CD4-positive, alpha-beta T cell treated with Interleukin-1 beta for 1 hour (primary cell): ENCODE results near the gene ZFP69.

Experiments
- DNase-seq, 2 donors: peaks; one replicate each; pipeline ENCODE4 v3.0.0-alpha.2; 2020 to 2022

Gene ZFP69

DNA sequence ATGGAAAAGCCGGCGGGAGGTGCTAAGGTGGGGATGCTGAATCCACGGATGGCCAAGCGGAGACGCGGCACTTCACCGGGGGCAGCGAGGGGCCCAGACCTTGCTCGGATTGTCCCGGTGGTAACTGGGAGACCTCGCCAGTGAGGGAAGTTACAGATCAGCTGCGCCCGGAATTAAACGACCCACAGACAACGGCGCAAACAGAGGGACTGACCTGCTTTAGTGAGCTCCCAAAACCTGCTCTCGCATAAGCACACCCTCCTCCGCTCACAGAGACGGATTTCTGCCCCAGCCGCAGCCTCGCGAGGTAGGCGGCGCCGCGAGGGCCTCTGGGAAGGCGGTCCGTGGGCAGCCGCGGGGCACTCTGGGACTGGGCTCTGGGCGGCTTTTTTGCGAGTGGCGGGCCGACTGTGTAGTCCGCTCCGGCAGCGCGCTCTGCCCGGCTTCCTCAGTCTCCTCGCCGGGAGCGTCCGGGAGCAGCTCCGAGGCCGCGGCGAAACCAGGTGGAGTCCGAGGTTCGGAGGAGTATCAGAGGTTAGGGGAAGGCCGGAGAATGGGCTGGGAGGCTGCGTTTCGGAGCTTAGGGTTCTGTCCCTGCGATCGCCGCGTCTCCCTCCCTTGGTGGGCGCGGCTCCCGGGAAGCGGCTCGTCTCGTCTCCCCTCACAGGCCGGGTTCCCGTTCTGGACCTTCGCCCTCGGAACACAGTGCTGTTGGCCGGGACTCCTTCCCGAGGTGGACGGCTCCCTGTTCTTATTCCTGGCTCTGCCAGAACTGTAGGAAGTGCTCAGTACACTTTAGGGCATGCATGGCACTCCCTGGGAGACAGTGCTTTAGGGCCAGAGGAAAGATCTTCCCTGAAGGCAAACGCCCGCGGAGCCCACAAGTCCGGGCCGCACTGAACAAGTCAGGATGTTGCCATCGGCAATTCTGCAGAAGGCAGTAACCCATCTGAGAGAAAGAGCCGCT is 31.6 kb downstream of the ZFP69 start, which contains the start of gene EXO5:
Gene EXO5, plus strand, starts transcription at position 393 of the 967 bp plus-strand sequence. CDS start 5,778 bp downstream, outside the sequence.
- peak; percentile 81 to 83 for DNase-seq

DNA sequence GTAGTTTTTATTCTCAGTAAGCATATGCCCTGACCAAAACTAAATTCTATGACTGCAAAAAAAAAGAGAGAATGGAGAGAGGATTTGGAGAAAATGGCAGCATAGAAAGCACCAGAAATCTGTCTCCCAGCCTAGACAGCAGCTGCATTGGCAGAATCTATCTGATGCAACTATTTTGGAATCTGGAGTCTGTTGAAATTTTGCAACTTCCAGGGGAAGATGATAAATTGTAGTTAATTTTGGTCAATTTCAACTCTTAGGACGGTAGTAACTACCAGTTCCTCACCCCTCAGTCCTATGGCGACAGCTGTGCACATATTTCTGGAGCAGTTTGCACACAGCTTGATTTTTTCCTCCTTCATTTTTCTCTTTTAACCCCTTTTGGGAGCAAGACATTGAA is 42.4 kb downstream of the ZFP69 start:
- DNase-seq: no peak

GRCh38 chr1:40530735-40531380 is 53.8 kb downstream of the ZFP69 start:
- DNase-seq: no peak

GRCh38 chr1:40531381-40532061 is 54.4 kb downstream of the ZFP69 start, which contains the start of gene ZNF684:
TSS of gene ZNF684 (plus strand) at chr1:40531637. CDS start at chr1:40533167, 1,530 bp downstream.
- peak; percentile 90 for DNase-seq

- DNase-seq: no peak
These were observed 54.9 kb downstream of the ZFP69 start for GRCh38 chr1:40532062-40532389.

- peak; percentile 18 to 55 for DNase-seq
These were observed 55.8 kb downstream of the ZFP69 start for GRCh38 chr1:40532844-40533424.

DNA sequence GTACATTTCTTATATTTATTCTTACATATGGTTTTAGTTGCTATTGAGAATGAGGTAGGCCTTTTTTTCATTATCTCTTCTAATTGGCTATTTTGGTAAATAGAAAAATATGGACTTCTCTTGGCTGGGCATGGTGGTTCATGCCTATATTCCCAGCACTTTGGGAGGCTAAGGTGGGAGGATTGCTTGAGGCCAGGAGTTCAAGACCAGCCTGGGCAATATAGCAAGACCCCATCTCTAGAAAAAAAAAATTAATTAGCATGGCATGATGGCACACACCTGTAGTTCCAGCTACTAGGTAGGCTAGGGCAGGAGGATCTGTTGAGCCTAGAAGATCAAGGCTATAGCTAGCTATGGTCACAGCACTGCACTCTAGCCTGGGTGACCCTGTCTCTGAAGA is 57.5 kb downstream of the ZFP69 start:
- DNase-seq: no peak

DNA sequence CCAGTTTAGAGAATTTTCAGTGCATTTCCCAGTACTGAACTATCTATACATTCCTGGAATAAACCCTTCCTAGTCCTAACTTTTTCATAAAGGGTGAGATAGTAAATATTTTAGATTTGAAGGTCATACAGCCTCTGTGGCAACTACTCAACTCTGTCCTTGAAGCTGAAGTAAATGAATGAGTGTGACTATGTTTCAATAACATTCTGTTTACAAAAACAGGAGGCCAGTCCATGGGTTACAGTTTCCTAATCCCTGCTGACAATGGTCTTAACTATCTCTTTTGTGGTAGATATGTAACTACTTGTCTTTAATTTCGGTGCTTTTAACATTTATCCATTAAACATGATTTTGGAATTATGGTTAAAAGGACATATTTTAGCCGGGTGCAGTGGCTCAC is 58.6 kb downstream of the ZFP69 start:
- no peak for DNase-seq

- no peak for DNase-seq
These were observed 62.2 kb downstream of the ZFP69 start for GRCh38 chr1:40539338-40539737.
